ENCODE measurements around the gene PSMA5.

Gene PSMA5

GRCh38 chr1:109350182-109350581 is 76.1 kb downstream of the PSMA5 start:
- Histone ChIP-seq H2BK120ac (ENCODE audit: low read depth, low read length) (no peak overlapping the region), H3K27me3 (ENCODE audit: control insufficient read depth in 1 of 2, insufficient read depth in 1 of 2, low read length in 2 of 2) (no peaks in the 10 kb centered on the region), H2BK5ac (ENCODE audit: low read depth, low read length, poor library complexity, severe bottlenecking) (no peak overlapping the region), H3K79me1 (replicated peaks; ENCODE audit: low read length, poor library complexity, severe bottlenecking) (no peaks in the 10 kb centered on the region), H3K9ac (ENCODE audit: low read length) (no peak overlapping the region), H3K4me2 (ENCODE audit: low read length, poor library complexity, severe bottlenecking) (no peak overlapping the region), H2AFZ (ENCODE audit: low read depth, low read length) (no peak overlapping the region), H3K27ac (ENCODE audit: low read length, poor library complexity, severe bottlenecking) (no peak overlapping the region), H4K8ac (ENCODE audit: low read length) (no peak overlapping the region), H2AK5ac (ENCODE audit: low read length, severe bottlenecking) (no peak overlapping the region), H3K23ac (ENCODE audit: low read length in 2 of 2) (no peak overlapping the region), H4K91ac (ENCODE audit: low read length) (no peak overlapping the region), H3K4me1 (ENCODE audit: control insufficient read depth, insufficient read depth, low read depth, low read length) (peaks cover 4% of the 10 kb centered on the region), H3K36me3 (ENCODE audit: control insufficient read depth in 1 of 2, insufficient read depth in 2 of 2, low read depth in 1 of 2, low read length in 2 of 2) (peaks cover 3 to 24% of the 10 kb centered on the region in 2 experiments), H3K4ac (ENCODE audit: low read depth in 1 of 2, low read length in 2 of 2) (no peak overlapping the region), H3K14ac (ENCODE audit: low read length in 2 of 2) (no peak overlapping the region), H3K4me3 (ENCODE audit: insufficient read depth in 1 of 2, low read depth in 1 of 2, low read length in 2 of 2) (no peak overlapping the region), H3K18ac (ENCODE audit: low read depth in 1 of 2, low read length in 2 of 2) (no peak overlapping the region), H2BK12ac (ENCODE audit: low read length in 2 of 2) (no peak overlapping the region), H2BK15ac (ENCODE audit: low read depth, poor library complexity, severe bottlenecking) (no peak overlapping the region), H3K9me3 (ENCODE audit: control insufficient read depth, low read length) (no peaks in the 10 kb centered on the region)
- no peak for DNase-seq
- WGBS: 91% methylated on average over 4 of the region's 4 CpGs

All from mesenchymal stem cell (in vitro differentiated cells and primary cell).